MCF 10A (cell line): ENCODE data around the gene TCHP. TPM values are rescaled to one million over a fixed set of nuclear protein-coding genes. Genes with fewer than 3 reads are reported as not detected.

ENCODE experiments used
- BruUV-seq: library from RNA; stranded (reverse); fragments of 400-500 nt; replicated peaks from 2 replicates; lab custom pipeline; 2021; lab: Mats Ljungman, UMichigan
- CTCF ChIA-PET: fragments of 300-600 bp; sonication (Branson Sonifier 250); formaldehyde crosslinking; extraction: SDS; loops from one replicate; lab custom pipeline; 2021; ENCODE audit warnings: antibody characterized with exemption, inconsistent platforms; lab: Yijun Ruan, JAX
- POLR2A ChIA-PET: fragments of 300-600, 350-650 bp; sonication (Branson Sonifier 250); formaldehyde crosslinking; extraction: SDS; loops from one replicate; lab custom pipeline; 2020; ENCODE audit warnings: antibody characterized with exemption, inconsistent platforms; lab: Yijun Ruan, JAX
- DNase-seq: peaks from one replicate; pipeline ENCODE4 v3.0.0-alpha.2; 2018; ENCODE audit not compliant: unreplicated experiment
- H3K27ac Mint-ChIP-seq: one replicate; pipeline ENCODE4 v1.8.0; 2022; ENCODE audit warnings: mild to moderate bottlenecking, low read depth, mixed read lengths; ENCODE audit not compliant: unreplicated experiment
- H3K27me3 Mint-ChIP-seq: one replicate; pipeline ENCODE4 v1.8.0; 2022; ENCODE audit warnings: mixed read lengths; ENCODE audit not compliant: insufficient read depth, unreplicated experiment
- H3K36me3 Mint-ChIP-seq: one replicate; pipeline ENCODE4 v1.8.0; 2022; ENCODE audit warnings: mild to moderate bottlenecking, moderate library complexity, mixed read lengths; ENCODE audit not compliant: insufficient read depth, unreplicated experiment
- H3K4me1 Mint-ChIP-seq: one replicate; pipeline ENCODE4 v1.8.0; 2022; ENCODE audit warnings: mixed read lengths; ENCODE audit not compliant: insufficient read depth, unreplicated experiment
- H3K4me3 Mint-ChIP-seq: one replicate; pipeline ENCODE4 v1.8.0; 2022; ENCODE audit warnings: mild to moderate bottlenecking, moderate library complexity, mixed read lengths; ENCODE audit not compliant: unreplicated experiment
- H3K9me3 Mint-ChIP-seq: one replicate; pipeline ENCODE4 v1.8.0; 2022; ENCODE audit warnings: mixed read lengths; ENCODE audit not compliant: unreplicated experiment
- CTCF ChIP-seq: fragments of 200-600 bp; IDR thresholded peaks from one replicate; pipeline ENCODE4 v1.8.0; 2022; ENCODE audit warnings: antibody characterized with exemption, mild to moderate bottlenecking; ENCODE audit not compliant: unreplicated experiment
- intact Hi-C: fragments of 100-400 bp; cut with micrococcal nuclease; formaldehyde crosslinking; loops from 2 replicates; pipeline ENCODE4 v1.14.1; 2022
- total RNA-seq: library from RNA; stranded (reverse); gene quantifications from 2 replicates; pipeline ENCODE4 v1.2.3, GENCODE V29; 2022

Gene TCHP
- total RNA-seq, 1 experiment from 2014 or later: 36.3 TPM

- BruUV-seq: no TSS peak
- ChIA-PET POLR2A (interaction anchor here (0.7 to 4.2 kb wide), 7 partner anchors 9 to 1857 kb away, joined by 3 to 45 read pairs (median 7); no protein-coding TSS in a partner anchor), CTCF (interaction anchor here (0.6 to 3.4 kb wide), 9 partner anchors 9 to 95 kb away, joined by 3 to 21 read pairs (median 4); no protein-coding TSS in a partner anchor)
- peaks cover 20% of the 10 kb centered on the region for H3K4me1 Mint-ChIP-seq
- peak overlapping the region; percentile 98 for H3K4me3 Mint-ChIP-seq
- peak overlapping the region; percentile 97 for H3K27ac Mint-ChIP-seq
- H3K27me3 Mint-ChIP-seq: no peaks in the 10 kb centered on the region
- H3K36me3 Mint-ChIP-seq: peaks cover 32% of the 10 kb centered on the region
- DNase-seq: peak; percentile 11
- no peaks in the 10 kb centered on the region for H3K9me3 Mint-ChIP-seq
- intact Hi-C loops: loop anchor here (1.0 to 2.0 kb wide), 2 partner anchors 26 to 48 kb away; no protein-coding TSS in a partner anchor
- TF ChIP-seq CTCF: no peak
Measured at GRCh38 chr12:109900752-109901580, 892 bp downstream of the TCHP start.

GRCh38 chr12:109902891-109903418 is 2.9 kb downstream of the TCHP start:
- peaks cover 20% of the 10 kb centered on the region for H3K4me1 Mint-ChIP-seq
- no peak overlapping the region for H3K4me3 Mint-ChIP-seq
- CTCF ChIA-PET: interaction anchor here (0.6 to 3.4 kb wide), 2 partner anchors 50 to 53 kb away, joined by 3 to 21 read pairs; no protein-coding TSS in a partner anchor
- H3K27ac Mint-ChIP-seq: peak overlapping the region; percentile 97
- intact Hi-C loops: no loop called here
- no peaks in the 10 kb centered on the region for H3K9me3 Mint-ChIP-seq
- no TSS peak for BruUV-seq
- POLR2A ChIA-PET: interaction anchor here (0.7 kb wide), 2 partner anchors 130 to 350 kb away, joined by 3 read pairs; no protein-coding TSS in a partner anchor
- no peak for DNase-seq
- TF ChIP-seq CTCF: no peak
- H3K27me3 Mint-ChIP-seq: no peaks in the 10 kb centered on the region
- peaks cover 44% of the 10 kb centered on the region for H3K36me3 Mint-ChIP-seq

DNA sequence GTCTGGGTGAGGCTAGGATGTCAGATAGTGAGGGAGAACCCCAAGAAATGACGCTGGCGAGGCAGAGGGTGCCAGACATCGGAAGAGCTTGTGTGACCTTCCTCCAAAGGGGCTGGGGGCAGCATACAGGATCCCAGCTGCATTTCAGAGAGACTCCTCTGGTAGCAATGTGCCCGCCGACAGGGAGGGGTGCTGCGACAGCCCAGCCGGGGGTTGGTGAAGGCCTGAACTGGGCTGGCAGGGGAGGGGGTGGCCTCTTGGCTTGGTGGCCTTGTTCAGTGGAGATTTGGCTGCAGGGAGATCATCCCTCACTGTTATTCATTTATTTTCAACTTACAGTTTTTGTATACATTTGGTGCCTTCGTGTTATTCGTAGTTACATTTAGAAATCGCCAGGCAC is 5.2 kb downstream of the TCHP start:
- Mint-ChIP-seq H3K27me3 (no peaks in the 10 kb centered on the region), H3K36me3 (peaks cover 60% of the 10 kb centered on the region), H3K4me3 (no peak overlapping the region), H3K4me1 (peaks cover 14% of the 10 kb centered on the region), H3K27ac (peak overlapping the region; percentile 64), H3K9me3 (no peaks in the 10 kb centered on the region)
- CTCF ChIA-PET: interaction anchor here (1.6 kb wide), 1 partner anchor 22 kb away, joined by 6 read pairs; no protein-coding TSS in a partner anchor
- no TSS peak for BruUV-seq
- POLR2A ChIA-PET: no interaction called here
- intact Hi-C loops: no loop called here
- DNase-seq: no peak
- TF ChIP-seq CTCF: no peak
